Calu3 (cell line): Measurements from ENCODE around the gene CMTM3. TPM values are rescaled to one million over a fixed set of nuclear protein-coding genes. Genes with fewer than 3 reads are reported as not detected.
"Not testable (repeated sequence)": the region's sequence is repeated elsewhere in the genome, so short reads cannot be mapped to it uniquely, and the experiment has no call there.

ENCODE experiments used
- BruUV-seq: library from RNA; stranded (reverse); fragments of 400-500 nt; replicated peaks from 2 replicates; lab custom pipeline; 2021; lab: Mats Ljungman, UMichigan
- CTCF ChIA-PET: fragments of 300-600 bp; sonication (Branson Sonifier 250); formaldehyde crosslinking; loops from one replicate; lab custom pipeline; 2022; ENCODE audit warnings: antibody characterized with exemption; lab: Charles Lee
- DNase-seq: peaks from one replicate; pipeline ENCODE4 v3.0.0; 2022
- H3K27ac Mint-ChIP-seq: one replicate; pipeline ENCODE4 v1.8.0; 2022; ENCODE audit warnings: mixed read lengths; ENCODE audit not compliant: unreplicated experiment
- H3K27me3 Mint-ChIP-seq: one replicate; pipeline ENCODE4 v1.8.0; 2022; ENCODE audit warnings: mixed read lengths; ENCODE audit not compliant: unreplicated experiment
- H3K36me3 Mint-ChIP-seq: one replicate; pipeline ENCODE4 v1.8.0; 2022; ENCODE audit warnings: mild to moderate bottlenecking, moderate library complexity, mixed read lengths; ENCODE audit not compliant: insufficient read depth, unreplicated experiment
- H3K4me1 Mint-ChIP-seq: one replicate; pipeline ENCODE4 v1.8.0; 2022; ENCODE audit warnings: mild to moderate bottlenecking, low read depth, mixed read lengths; ENCODE audit not compliant: unreplicated experiment
- H3K4me3 Mint-ChIP-seq: one replicate; pipeline ENCODE4 v1.8.0; 2022; ENCODE audit warnings: mild to moderate bottlenecking, low read depth, moderate library complexity, mixed read lengths; ENCODE audit not compliant: unreplicated experiment
- H3K9me3 Mint-ChIP-seq: one replicate; pipeline ENCODE4 v1.8.0; 2022; ENCODE audit warnings: low read depth, mixed read lengths; ENCODE audit not compliant: unreplicated experiment
- intact Hi-C: fragments of 100-400 bp; cut with micrococcal nuclease; formaldehyde crosslinking; loops from one replicate; pipeline ENCODE4 v1.10.0; 2022; ENCODE audit not compliant: unreplicated experiment
- total RNA-seq: library from RNA; stranded (reverse); gene quantifications from 2 replicates; pipeline ENCODE4 v1.2.3, GENCODE V29; 2022
- TF ChIP-seq, protein P1 (sequence below): fragments of 200-600 bp; IDR thresholded peaks from one replicate; pipeline ENCODE4 v1.8.0; 2022; ENCODE audit warnings: antibody characterized with exemption; ENCODE audit not compliant: unreplicated experiment

The CMTM3 gene
- total RNA-seq, 1 experiment from 2014 or later: 33.6 TPM

DNA sequence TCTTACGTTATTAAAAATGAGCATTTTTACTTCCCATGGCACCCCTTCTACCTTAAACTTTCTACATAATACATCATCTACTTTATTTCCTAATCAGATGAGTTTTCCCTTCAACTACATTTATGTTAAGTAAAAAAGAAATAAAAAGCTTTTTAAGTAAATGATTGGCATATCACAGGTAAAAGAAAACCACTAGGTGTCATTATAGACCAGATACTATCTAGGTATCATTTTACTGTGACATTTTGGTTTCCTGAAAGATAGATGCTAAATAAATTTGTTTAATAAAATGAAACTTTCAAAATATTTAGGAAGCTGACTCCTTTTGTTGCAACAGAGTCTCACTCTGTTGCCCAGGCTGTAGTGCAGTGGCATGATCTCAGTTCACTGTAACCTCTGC, 42.1 kb upstream of the CMTM3 start:
- Mint-ChIP-seq H3K27me3 (no peaks in the 10 kb centered on the region), H3K36me3 (peaks cover 87% of the 10 kb centered on the region), H3K4me1 (peaks cover 44% of the 10 kb centered on the region), H3K9me3 (no peaks in the 10 kb centered on the region), H3K4me3 (no peak overlapping the region), H3K27ac (no peak overlapping the region)
- TF ChIP-seq, protein P1, sequence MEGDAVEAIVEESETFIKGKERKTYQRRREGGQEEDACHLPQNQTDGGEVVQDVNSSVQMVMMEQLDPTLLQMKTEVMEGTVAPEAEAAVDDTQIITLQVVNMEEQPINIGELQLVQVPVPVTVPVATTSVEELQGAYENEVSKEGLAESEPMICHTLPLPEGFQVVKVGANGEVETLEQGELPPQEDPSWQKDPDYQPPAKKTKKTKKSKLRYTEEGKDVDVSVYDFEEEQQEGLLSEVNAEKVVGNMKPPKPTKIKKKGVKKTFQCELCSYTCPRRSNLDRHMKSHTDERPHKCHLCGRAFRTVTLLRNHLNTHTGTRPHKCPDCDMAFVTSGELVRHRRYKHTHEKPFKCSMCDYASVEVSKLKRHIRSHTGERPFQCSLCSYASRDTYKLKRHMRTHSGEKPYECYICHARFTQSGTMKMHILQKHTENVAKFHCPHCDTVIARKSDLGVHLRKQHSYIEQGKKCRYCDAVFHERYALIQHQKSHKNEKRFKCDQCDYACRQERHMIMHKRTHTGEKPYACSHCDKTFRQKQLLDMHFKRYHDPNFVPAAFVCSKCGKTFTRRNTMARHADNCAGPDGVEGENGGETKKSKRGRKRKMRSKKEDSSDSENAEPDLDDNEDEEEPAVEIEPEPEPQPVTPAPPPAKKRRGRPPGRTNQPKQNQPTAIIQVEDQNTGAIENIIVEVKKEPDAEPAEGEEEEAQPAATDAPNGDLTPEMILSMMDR: no peak
- CTCF ChIA-PET: interaction anchor here (1.0 to 1.6 kb wide), 2 partner anchors 13 to 156 kb away, joined by 3 to 4 read pairs; no protein-coding TSS in a partner anchor
- BruUV-seq: no TSS peak
- no peak for DNase-seq
- intact Hi-C loops: no loop called here

DNA sequence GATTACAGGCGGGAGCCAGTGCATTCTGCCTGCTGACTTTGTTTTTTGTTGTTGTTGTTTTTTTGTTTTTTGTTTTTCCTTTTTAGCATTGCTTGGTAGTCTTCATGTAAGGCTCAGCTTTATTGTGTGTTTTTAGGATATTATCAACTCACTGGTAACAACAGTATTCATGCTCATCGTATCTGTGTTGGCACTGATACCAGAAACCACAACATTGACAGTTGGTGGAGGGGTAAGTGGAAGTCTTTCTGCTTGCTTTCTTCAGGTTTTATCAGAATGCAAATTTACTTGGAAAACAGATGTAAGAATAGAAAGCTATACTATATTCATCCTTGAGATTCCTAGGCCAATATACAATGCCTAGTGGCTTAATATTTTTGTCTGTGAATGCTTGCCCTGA, 41.5 kb upstream of the CMTM3 start:
- BruUV-seq: no TSS peak
- CTCF ChIA-PET: interaction anchor here (1.0 to 1.6 kb wide), 3 partner anchors 13 to 297 kb away, joined by 3 to 4 read pairs (median 3); no protein-coding TSS in a partner anchor
- Mint-ChIP-seq H3K27me3 (no peaks in the 10 kb centered on the region), H3K27ac (no peak overlapping the region), H3K4me1 (peaks cover 44% of the 10 kb centered on the region), H3K4me3 (no peak overlapping the region), H3K36me3 (peaks cover 88% of the 10 kb centered on the region), H3K9me3 (no peaks in the 10 kb centered on the region)
- TF ChIP-seq, protein P1: no peak
- DNase-seq: no peak
- intact Hi-C loops: no loop called here

DNA sequence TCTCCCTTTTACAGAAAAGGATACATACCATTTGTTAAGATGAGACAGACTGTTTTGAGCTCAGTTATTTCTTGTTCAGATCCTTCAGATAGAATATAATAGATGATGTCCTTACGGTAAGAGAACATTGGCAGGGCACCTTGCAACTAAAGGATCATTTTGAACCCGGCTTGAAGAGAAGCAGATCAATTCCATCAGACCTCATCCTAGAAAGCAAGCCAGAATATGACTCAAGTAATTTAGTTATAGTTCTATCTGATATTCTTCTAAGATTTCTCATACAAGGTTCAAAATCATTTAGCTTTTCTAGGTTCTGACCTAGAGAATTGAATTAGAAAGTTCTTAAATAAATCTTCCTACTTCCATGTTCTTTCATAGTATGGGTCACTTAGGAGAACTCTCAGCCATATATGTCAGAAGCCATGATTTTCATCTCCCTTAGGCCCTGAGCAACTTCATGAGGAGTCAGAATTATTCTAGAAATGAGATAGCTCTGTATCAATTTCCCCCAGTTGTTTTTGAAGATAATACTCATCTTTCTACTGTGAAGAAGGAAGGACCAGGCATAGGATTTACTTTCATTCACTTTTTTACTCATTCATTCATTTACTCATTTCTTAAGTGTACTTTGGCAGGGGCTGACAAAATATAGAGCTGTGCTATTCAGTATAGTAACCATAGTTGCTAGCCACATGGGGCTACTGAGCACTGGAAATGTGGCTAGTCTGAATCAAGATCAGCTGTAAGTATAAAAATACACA, 40.8 kb upstream of the CMTM3 start:
- intact Hi-C loops: no loop called here
- no TSS peak for BruUV-seq
- H3K27me3 Mint-ChIP-seq: no peaks in the 10 kb centered on the region
- H3K36me3 Mint-ChIP-seq: peaks cover 88% of the 10 kb centered on the region
- TF ChIP-seq, protein P1: no peak
- peaks cover 43% of the 10 kb centered on the region for H3K4me1 Mint-ChIP-seq
- H3K9me3 Mint-ChIP-seq: no peaks in the 10 kb centered on the region
- H3K4me3 Mint-ChIP-seq: no peak overlapping the region
- H3K27ac Mint-ChIP-seq: no peak overlapping the region
- CTCF ChIA-PET: interaction anchor here (0.6 to 1.6 kb wide), 3 partner anchors 12 to 296 kb away, joined by 3 to 4 read pairs (median 4); no protein-coding TSS in a partner anchor
- DNase-seq: no peak

DNA sequence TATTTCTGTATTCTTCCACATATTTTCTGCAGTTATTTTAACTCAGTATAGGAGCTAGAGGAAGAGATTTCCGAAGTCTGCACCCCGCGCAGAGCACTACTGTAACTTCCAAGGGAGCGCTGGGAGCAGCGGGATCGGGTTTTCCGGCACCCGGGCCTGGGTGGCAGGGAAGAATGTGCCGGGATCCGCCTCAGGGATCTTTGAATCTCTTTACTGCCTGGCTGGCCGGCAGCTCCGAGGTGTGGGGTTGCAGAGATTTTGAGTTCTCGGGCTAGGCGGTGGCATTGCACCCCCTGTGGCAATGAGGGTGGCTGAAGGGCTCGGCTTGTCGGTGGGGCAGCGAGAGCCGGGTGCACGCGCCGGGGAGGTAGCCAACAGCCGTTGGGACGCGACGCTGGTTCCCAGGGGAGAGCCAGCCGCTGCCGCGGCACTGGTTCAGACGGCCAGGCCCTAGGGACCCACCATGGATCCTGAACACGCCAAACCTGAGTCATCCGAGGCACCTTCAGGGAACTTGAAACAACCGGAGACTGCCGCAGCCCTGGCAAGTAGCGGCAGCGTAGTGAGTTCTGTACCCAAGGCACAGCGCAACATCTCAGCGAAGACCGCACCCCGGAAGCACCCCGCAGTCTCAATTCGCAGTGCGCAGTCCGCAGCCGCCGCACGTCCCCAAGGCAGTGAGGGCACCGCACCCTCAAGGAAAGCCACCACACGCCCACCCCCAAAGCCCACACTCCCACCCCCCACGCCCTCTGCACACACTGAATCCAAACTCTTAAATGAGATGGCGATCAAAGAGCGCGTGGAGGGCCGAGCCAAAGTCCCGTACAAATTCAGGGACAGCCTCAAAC, 38.2 kb upstream of the CMTM3 start, which contains the start of gene CMTM1:
Gene CMTM1 (plus strand): TSS at position 389 of the 851 bp plus-strand sequence. CDS start 75 bp downstream, at position 464.
- Mint-ChIP-seq H3K9me3 (no peaks in the 10 kb centered on the region), H3K27ac (peak within 1 kb of the TSS; percentile 90), H3K36me3 (peaks cover 79% of the 10 kb centered on the region), H3K4me1 (peaks cover 29% of the 10 kb centered on the region), H3K4me3 (no peak within 1 kb of the TSS), H3K27me3 (no peaks in the 10 kb centered on the region)
- DNase-seq: no peak
- TF ChIP-seq, protein P1: no peak
- intact Hi-C loops: no loop called here
- CTCF ChIA-PET: no interaction called here
- BruUV-seq: no TSS peak

DNA sequence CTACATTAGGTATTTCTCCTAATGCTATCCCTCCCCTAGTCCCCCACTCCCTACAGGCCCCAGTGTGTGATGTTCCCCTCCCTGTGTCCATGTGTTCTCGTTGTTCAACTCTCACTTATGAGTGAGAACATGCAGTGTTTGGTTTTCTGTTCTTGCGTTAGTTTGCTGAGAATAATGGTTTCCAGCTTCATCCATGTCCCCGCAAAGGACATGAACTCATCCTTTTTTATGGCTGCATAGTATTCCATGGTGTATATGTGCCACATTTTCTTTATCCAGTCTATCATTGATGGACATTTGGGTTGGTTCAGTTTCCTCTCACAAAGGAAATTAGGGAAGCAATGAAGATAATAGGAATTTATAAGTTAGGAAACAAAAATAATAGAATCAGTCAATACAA, 37.2 kb upstream of the CMTM3 start:
- H3K27me3 Mint-ChIP-seq, DNase-seq, intact Hi-C loops, H3K9me3 Mint-ChIP-seq, H3K4me3 Mint-ChIP-seq, BruUV-seq, CTCF ChIA-PET: not testable (repeated sequence)
- Mint-ChIP-seq H3K4me1 (peaks cover 21% of the 10 kb centered on the region), H3K27ac (peak overlapping the region; percentile 90), H3K36me3 (peaks cover 83% of the 10 kb centered on the region)
